OCI-LY3 (cell line): Measurements from ENCODE around the gene NPHP4.
"Not testable (repeated sequence)": the region's sequence is repeated elsewhere in the genome, so short reads cannot be mapped to it uniquely, and the experiment has no call there.

Source experiments
- H2AFZ ChIP-seq: fragments of 200-600, 300-600 bp; shearing (Covaris generic); 2 replicates; pipeline ENCODE4 v1.6.0; 2014; ENCODE audit warnings: antibody characterized with exemption, low read depth, low read length
- H3K27ac ChIP-seq: fragments of 200-600, 300-600 bp; sonication (generic); 2 replicates; pipeline ENCODE4 v1.5.1; 2014; ENCODE audit warnings: mild to moderate bottlenecking, low read length, moderate library complexity, mixed read lengths
- H3K27me3 ChIP-seq: fragments of 200-600, 300-600 bp; sonication (generic); 2 replicates; pipeline ENCODE4 v1.6.1; 2014; ENCODE audit warnings: low read depth, low read length, mixed read lengths
- H3K36me3 ChIP-seq: fragments of 200-600, 300-600 bp; sonication (generic); replicated peaks from 2 replicates; pipeline ENCODE3; 2014; ENCODE audit warnings: low read depth, low read length, mixed read lengths
- H3K4me1 ChIP-seq: fragments of 300-600, 200-600 bp; sonication (generic); 2 replicates; pipeline ENCODE4 v1.6.1; 2014; ENCODE audit warnings: low read length, mixed read lengths
- H3K4me2 ChIP-seq: fragments of 200-600, 300-600 bp; sonication (generic); 2 replicates; pipeline ENCODE4 v1.6.1; 2014; ENCODE audit warnings: low read length, mixed read lengths
- H3K4me3 ChIP-seq: fragments of 300-600, 200-600 bp; sonication (generic); 2 replicates; pipeline ENCODE4 v1.5.1; 2014; ENCODE audit warnings: antibody characterized with exemption, mild to moderate bottlenecking, low read length, moderate library complexity
- H3K79me2 ChIP-seq: fragments of 300-600, 200-600 bp; shearing (Covaris generic); 2 replicates; pipeline ENCODE4 v1.6.1; 2014; ENCODE audit warnings: mild to moderate bottlenecking, low read length, mixed read lengths
- H3K9ac ChIP-seq: fragments of 300-600, 200-600 bp; shearing (Covaris generic); 2 replicates; pipeline ENCODE4 v1.6.0; 2014; ENCODE audit warnings: mild to moderate bottlenecking, low read length, moderate library complexity
- H3K9me3 ChIP-seq: fragments of 200-600, 300-600 bp; shearing (Covaris generic); 2 replicates; pipeline ENCODE4 v1.6.1; 2014; ENCODE audit warnings: low read length, mixed read lengths; ENCODE audit not compliant: insufficient read depth
- H4K20me1 ChIP-seq: fragments of 200-600, 300-600 bp; sonication (generic); 2 replicates; pipeline ENCODE4 v1.6.1; 2016; ENCODE audit warnings: low read length, mixed read lengths; ENCODE audit not compliant: insufficient read depth
- EZH2phosphoT487 ChIP-seq: fragments of 200-600 bp; shearing (Covaris generic); IDR thresholded peaks from 2 replicates; pipeline ENCODE4 v1.6.1; 2018; ENCODE audit warnings: antibody characterized with exemption, mixed run types, low read depth
- TF ChIP-seq, protein P1 (sequence below): fragments of 200-600, 300-600 bp; sonication (generic); IDR thresholded peaks from 2 replicates; pipeline ENCODE4 v1.5.1; 2014; ENCODE audit warnings: antibody characterized with exemption, low read length, low read depth

The NPHP4 gene

DNA sequence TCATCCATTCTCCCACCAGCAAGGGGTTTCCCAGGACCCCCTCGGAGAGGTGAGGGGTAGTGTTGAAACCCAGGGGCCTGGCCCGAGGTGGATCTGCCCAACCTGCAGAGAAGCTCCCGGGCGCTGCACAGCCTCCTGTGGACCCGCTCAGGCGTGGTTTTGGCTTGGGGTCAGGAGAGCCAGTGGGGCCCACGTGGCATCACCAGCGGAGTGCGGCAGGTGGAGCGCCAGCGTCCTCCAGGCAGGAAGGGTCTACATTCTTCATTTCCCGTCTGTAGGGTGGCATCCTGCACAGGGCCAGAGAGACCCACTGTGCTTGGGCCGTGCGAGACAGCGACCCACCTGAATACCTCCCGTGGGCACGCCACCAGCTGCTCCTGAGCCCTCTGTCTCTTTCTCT, 135.2 kb downstream of the NPHP4 start:
- Histone ChIP-seq H3K9me3 (no peaks in the 10 kb centered on the region), H3K9ac (no peak overlapping the region), H3K79me2 (no peaks in the 10 kb centered on the region), H2AFZ (no peak overlapping the region), H3K36me3 (no peaks in the 10 kb centered on the region), H3K27me3 (no peaks in the 10 kb centered on the region), H4K20me1 (no peaks in the 10 kb centered on the region), H3K4me1 (no peaks in the 10 kb centered on the region), H3K4me2 (no peak overlapping the region), H3K27ac (no peak overlapping the region), H3K4me3 (no peak overlapping the region)
- TF ChIP-seq, protein P1, sequence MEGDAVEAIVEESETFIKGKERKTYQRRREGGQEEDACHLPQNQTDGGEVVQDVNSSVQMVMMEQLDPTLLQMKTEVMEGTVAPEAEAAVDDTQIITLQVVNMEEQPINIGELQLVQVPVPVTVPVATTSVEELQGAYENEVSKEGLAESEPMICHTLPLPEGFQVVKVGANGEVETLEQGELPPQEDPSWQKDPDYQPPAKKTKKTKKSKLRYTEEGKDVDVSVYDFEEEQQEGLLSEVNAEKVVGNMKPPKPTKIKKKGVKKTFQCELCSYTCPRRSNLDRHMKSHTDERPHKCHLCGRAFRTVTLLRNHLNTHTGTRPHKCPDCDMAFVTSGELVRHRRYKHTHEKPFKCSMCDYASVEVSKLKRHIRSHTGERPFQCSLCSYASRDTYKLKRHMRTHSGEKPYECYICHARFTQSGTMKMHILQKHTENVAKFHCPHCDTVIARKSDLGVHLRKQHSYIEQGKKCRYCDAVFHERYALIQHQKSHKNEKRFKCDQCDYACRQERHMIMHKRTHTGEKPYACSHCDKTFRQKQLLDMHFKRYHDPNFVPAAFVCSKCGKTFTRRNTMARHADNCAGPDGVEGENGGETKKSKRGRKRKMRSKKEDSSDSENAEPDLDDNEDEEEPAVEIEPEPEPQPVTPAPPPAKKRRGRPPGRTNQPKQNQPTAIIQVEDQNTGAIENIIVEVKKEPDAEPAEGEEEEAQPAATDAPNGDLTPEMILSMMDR: no peak
- no peak for TF ChIP-seq EZH2phosphoT487

DNA sequence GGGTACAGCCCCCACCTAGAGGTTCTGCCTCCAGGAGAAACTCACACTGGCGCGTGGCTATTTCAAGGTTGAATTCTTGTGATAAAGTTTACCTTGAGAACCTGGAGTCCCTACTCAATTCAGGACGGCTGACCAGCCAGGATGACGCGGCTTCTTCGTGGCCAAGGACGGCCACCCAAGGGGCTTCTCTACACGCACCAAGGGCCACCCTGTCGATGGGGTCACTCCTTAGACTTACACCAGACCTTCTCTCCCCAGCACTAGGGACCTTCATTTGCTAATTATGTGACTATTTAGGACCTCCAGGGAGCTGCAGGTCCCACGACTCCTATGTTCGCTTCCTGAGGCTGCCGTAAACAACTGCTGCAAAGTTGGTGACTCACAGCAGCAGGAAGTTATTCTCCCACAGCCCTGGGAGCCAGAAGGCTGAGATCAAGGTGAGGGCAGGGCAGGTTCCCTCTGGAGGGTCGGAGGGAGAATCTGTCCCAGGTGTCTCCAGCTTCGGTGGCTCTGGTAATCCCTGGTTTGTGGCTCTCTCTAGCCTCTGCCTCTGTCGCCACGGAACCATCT, 135.9 kb downstream of the NPHP4 start:
- H3K9me3 ChIP-seq: no peaks in the 10 kb centered on the region
- H3K4me1 ChIP-seq: no peaks in the 10 kb centered on the region
- TF ChIP-seq, protein P1: no peak
- TF ChIP-seq EZH2phosphoT487: no peak
- H3K27ac ChIP-seq: no peak overlapping the region
- no peak overlapping the region for H3K4me3 ChIP-seq
- no peak overlapping the region for H3K9ac ChIP-seq
- H3K36me3 ChIP-seq: no peaks in the 10 kb centered on the region
- H3K27me3 ChIP-seq: no peaks in the 10 kb centered on the region
- H4K20me1 ChIP-seq: no peaks in the 10 kb centered on the region
- no peak overlapping the region for H2AFZ ChIP-seq
- H3K4me2 ChIP-seq: no peak overlapping the region
- H3K79me2 ChIP-seq: no peaks in the 10 kb centered on the region

DNA sequence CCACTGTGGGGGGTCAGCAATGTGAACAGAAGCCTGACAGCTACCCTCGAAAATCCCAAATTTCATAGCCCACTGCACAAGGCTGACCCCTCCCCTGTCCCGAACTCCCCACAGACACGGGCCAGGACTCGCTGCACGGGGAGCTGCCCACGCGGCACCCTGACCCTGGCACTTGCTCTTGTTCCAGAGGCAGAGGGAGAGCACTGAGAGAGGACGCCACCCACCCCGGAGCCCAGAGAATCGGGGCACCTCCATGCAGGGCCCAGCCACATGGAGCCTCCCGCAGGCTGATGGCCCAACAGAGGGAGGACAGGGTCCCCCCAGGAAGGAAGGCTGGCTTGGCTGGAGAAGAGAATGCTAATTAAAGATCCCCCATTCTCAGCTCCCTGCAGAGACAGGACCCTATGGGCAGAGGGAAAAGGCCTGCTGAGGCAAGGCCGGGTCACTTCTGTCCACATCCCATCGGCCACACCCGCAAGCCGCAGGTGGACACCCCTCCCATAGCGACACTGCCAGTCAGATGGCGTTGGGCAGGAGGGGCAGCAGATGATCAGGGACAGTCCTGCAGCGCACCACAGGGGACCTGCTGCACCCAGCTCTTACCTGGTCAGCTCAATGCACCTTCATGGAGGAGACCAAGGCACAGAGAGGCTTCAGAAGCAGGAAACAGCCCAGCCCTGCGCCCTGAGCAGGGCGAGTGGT, 136.9 kb downstream of the NPHP4 start:
- Histone ChIP-seq H3K4me2 (no peak overlapping the region), H3K36me3 (no peaks in the 10 kb centered on the region), H3K4me3 (no peak overlapping the region), H3K9me3 (no peaks in the 10 kb centered on the region), H3K79me2 (no peaks in the 10 kb centered on the region), H3K4me1 (no peaks in the 10 kb centered on the region), H3K9ac (no peak overlapping the region), H4K20me1 (no peaks in the 10 kb centered on the region), H3K27me3 (no peaks in the 10 kb centered on the region), H3K27ac (no peak overlapping the region), H2AFZ (no peak overlapping the region)
- no peak for TF ChIP-seq EZH2phosphoT487
- TF ChIP-seq, protein P1: no peak

DNA sequence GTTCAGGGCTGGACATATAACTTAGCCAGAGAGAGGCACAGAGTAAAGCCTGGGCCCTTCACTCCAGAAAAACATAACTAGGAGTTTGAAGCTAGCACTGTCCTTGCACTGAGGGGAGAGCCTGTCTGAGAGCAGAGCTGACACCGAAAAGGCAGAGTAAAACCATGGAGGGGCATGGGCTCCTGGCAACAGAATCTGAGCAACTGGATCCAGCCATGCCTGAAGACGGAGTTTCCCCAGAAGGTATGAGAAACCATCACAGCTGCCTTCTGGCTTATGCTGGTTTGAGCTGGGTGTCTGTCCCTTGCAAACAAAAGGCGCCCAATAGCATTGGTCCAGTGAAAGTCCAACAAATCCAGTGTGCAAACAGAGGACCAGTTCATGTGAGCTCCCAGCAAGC, 137.5 kb downstream of the NPHP4 start:
- H3K27ac ChIP-seq: no peak overlapping the region
- no peak overlapping the region for H2AFZ ChIP-seq
- no peaks in the 10 kb centered on the region for H3K36me3 ChIP-seq
- H3K4me1 ChIP-seq: no peaks in the 10 kb centered on the region
- H3K9me3 ChIP-seq: no peaks in the 10 kb centered on the region
- TF ChIP-seq EZH2phosphoT487: no peak
- TF ChIP-seq, protein P1: no peak
- no peaks in the 10 kb centered on the region for H4K20me1 ChIP-seq
- H3K9ac ChIP-seq: no peak overlapping the region
- H3K4me3 ChIP-seq: no peak overlapping the region
- H3K27me3 ChIP-seq: no peaks in the 10 kb centered on the region
- no peaks in the 10 kb centered on the region for H3K79me2 ChIP-seq
- H3K4me2 ChIP-seq: no peak overlapping the region

DNA sequence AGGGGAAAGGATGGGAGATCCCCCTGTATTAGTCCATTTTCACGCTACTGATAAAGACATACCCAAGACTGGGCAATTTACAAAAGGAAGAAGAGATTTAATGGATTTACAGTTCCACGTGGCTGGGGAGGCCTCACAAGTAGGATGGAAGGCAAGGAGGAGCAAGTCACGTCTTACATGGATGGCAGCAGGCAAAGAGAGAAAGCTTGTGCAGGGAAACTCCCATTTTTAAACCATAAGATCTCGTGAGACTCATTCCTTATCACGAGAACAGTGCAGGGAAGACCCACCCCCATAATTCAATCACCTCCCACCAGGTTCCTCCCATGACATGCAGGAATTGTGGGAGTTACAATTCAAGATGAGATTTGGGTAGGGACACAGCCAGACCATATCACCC, 138.4 kb downstream of the NPHP4 start:
- not testable (repeated sequence) for H3K4me1 ChIP-seq, H2AFZ ChIP-seq, H3K27me3 ChIP-seq, H3K4me2 ChIP-seq, H3K27ac ChIP-seq, H3K79me2 ChIP-seq, H3K36me3 ChIP-seq, H3K9me3 ChIP-seq, H3K4me3 ChIP-seq, H4K20me1 ChIP-seq, H3K9ac ChIP-seq
